GM21381 (cell line): ENCODE results near the gene PLA2R1.

ENCODE experiments used
- ATAC-seq: cut with Tn5 transposase; IDR thresholded peaks from one replicate; pipeline ENCODE4 v1.9.1; 2021; ENCODE audit warnings: mild to moderate bottlenecking, moderate library complexity; ENCODE audit not compliant: unreplicated experiment

PLA2R1 gene

GRCh38 chr2:160062292-160063005 lies at the start of gene PLA2R1:
PLA2R1 (minus strand) TSS chr2:160062615; CDS start chr2:160062403, 212 bp downstream.
- ATAC-seq = no peak

DNA sequence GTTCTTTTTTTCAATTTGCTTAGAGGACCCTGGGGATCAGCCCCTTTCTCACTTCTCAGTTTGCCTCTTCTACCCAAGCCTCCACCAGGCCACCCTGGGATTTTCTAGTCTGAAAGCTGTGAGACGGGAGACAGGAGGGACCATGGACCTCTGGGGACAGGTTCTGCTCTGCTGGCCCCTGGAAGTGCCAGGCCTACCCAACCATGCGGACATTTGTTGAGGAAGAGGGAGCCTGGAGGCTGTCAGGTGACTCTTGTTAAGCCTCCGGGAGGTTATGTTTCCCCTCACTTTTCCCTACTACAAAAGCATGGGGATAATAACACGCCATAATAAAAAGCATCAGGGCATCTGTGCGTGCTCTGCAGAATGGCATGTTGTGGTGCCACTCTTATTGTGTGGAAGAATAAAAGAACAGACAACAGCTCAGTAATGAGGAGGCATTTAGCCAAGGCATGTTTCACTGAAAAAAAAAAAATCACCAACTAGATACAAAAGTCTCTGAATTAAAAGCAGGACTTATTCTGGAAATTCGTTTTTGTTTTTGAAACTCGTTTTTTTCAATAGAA lies 48.3 kb upstream of the PLA2R1 start:
- ATAC-seq = no peak

GRCh38 chr2:160109939-160110673 lies 47.7 kb upstream of the PLA2R1 start:
- peak; percentile 64 for ATAC-seq

DNA sequence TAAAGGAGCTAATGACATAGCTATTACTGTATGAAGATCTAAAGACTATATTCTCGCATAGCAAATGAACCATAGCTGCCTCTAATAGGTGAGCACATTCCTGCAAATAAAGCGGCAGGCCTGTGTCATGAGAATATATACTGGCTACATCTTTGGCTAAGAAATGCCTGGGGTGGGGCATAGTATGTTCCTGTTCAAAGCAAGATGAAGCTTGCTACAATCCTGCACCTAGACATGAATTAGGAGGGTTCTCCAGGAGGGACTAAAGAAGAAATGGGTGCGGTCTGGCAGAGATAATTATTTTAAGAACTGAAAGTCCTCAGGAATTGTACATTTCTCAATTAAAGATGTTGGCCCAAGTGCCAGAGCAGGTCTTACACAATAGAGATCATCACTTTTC lies 46.8 kb upstream of the PLA2R1 start:
- no peak for ATAC-seq

DNA sequence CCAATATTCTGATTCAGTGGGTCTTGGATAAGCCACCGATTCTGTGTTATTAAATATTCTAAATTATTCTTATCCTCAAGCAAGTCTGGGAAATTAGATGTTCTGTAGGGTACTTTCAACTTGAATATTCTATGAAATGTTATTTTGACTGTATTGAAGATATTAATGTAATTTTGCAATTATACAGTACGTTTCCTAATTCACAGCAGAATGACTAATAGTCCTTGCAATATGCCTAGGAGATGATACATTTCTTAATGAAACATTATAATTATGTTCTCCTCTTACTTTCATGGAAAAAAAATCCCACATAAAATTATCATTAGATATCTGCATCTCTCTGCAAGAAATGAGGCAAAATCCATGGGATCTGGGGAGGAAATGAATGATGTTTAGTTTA lies 46.2 kb upstream of the PLA2R1 start:
- no peak for ATAC-seq

GRCh38 chr2:160105366-160105765 lies 43.0 kb upstream of the PLA2R1 start:
- ATAC-seq = no peak

GRCh38 chr2:160104115-160104514 lies 41.7 kb upstream of the PLA2R1 start:
- no peak for ATAC-seq

DNA sequence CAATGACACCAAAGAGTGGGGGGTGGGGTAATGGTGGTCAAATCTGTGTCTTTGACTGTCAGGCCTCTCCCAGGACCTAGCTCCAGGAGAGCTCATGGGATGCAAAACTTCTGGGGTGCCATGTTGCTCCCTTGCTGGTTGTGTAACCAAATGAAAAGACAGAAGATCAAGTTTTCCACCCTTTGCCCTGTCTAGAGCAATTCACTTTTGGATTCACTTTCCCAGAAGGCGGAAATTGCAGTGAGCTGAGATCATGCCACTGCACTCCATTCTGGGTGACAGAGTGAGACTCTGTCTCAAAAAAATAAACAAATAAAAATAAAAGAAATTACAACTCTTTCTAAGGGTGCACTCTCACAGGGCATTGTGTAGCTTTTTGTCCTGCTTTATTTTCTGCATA lies 34.9 kb upstream of the PLA2R1 start:
- no peak for ATAC-seq

GRCh38 chr2:160096409-160096808 lies 34.0 kb upstream of the PLA2R1 start:
- no peak for ATAC-seq

DNA sequence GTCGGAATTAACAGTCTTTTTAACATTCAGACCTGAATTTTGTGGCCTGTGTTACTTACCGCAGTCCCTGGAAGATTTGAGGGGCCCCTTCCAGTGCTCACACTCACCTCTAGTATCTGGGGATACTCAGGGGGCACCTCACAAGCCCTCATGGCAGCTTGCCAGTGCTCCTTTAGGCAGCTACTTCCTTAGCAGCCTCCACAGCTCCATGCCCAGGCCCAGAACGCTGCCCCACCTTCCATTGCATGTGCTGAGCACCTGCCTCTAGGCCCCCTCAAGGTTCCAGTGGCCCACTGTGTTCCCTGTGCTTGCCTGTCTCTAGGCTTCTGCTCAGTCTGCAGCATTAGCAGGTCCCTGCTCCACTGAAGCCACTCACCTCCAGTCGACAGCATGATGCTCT lies 30.0 kb upstream of the PLA2R1 start:
- no peak for ATAC-seq

- ATAC-seq = no peak
These were observed 29.0 kb upstream of the PLA2R1 start for GRCh38 chr2:160091381-160091780.

- no peak for ATAC-seq
These were observed 25.7 kb upstream of the PLA2R1 start for GRCh38 chr2:160087854-160088745.

DNA sequence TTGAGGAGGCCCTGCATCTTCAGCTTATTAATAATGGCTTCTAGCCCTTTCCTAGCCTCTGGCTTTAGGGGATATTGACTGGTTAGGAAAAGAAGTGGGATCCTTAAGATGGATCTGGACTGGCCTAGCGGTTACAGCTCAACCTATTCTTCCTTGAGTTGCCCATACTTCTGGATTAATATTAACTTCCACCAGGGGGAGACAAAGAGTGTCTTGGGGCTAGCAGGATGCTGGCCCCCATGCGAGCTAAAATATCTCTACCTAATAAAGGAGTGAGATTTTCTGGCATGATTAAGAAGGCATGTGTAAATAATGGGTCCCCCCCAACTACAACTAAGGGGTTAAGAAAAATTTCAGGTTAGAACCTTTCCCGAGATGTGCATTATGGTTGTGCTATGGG lies 23.2 kb upstream of the PLA2R1 start:
- ATAC-seq = no peak

- ATAC-seq = no peak
These were observed 15.7 kb upstream of the PLA2R1 start for GRCh38 chr2:160077912-160078810.

GRCh38 chr2:160076914-160077313 lies 14.5 kb upstream of the PLA2R1 start:
- no peak for ATAC-seq

DNA sequence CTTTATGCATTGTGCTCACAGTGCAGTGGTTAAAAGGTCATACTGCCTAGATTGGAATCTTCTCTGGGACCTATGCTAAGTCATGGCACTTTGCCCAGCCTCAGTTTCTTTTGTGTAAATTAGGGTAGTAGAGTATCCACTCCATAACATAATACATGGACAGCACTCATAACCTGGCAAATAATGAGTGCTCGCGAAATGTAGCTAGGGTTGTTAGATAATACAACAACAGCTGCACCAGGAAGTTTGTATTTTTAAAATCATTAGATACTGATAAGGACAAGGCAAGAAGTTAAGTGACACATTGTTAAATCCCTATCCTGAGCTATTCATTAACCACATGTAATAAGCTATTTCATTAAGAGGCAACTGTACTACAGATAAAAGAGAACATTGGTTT lies 13.8 kb upstream of the PLA2R1 start:
- no peak for ATAC-seq

- no peak for ATAC-seq
These were observed 12.8 kb upstream of the PLA2R1 start for GRCh38 chr2:160075171-160075570.

DNA sequence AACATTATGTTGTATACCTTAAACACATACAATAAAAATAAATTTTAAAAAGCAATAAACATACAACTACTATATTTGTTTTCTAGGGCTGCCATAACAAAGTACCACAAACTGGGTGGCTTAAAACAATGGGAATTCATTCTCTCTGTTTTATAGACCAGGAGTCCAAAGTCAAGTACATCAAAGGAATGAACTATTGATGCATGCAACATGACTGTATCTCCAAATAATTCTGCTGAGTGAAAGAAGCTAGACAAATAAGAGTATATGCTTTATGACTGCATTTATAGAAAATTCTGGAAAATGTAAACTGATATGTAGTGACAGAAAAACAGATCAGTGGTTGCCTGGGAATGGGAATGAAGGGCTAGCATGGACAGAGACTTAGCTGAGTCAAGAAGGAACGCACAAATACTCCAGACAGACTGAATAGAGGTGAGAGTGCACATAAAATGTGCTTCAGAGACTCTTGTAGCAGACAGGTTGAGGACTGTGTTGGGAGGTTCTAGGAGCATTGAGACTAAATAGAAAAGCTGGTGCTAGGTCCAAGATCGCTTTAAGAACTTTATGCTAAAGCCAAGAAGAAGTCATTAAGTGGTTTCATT lies 11.0 kb upstream of the PLA2R1 start:
- ATAC-seq = no peak

DNA sequence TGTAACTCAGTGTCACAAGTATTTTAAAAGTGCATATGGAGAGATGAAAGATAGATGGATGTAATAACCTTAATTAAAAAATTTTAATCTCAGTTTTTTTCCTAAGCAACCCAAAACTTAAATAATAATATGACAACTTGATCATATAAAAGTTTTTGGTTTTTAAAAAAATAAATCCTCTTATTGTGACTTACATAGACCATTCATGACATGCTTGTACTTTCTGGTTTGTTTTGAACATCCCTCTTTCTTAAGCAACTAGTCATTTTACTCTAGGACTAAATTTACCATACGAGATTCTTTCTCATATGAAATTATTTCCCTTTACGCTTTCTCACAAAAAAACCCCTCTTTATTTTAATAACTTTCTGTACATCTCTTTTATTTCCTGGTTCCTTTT lies 6.5 kb upstream of the PLA2R1 start:
- no peak for ATAC-seq

DNA sequence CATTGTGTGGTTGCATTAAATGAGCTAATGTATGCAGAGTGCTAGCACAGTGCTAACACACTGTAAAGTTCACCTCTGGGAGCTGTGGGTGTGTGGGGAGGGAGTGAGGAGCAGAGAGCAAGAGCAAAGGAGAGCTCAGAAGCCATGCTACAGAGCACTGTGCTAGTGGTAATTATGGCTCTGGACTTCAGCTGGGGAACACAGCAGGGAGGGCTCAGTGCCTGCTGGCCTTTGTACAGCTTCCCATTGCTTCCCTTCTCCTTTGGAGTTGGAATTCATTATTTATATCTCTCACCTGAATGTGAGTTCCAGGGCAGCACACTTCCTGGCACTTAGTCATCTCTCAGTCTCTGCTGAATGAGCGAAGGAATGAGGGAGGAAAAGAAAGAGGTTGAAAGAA lies 2.5 kb upstream of the PLA2R1 start:
- no peak for ATAC-seq
